Omental fat pad (tissue), 4 donors: ENCODE data around the gene FSCN2. TPM values are rescaled to one million over a fixed set of nuclear protein-coding genes. Genes with fewer than 3 reads are reported as not detected.

Experiments
- ATAC-seq: fragments of 150-250 bp; one replicate; pipeline ENCODE4 v1.9.1; 2016; ENCODE audit warnings: mild to moderate bottlenecking, moderate library complexity; ENCODE audit not compliant: low FRiP score
- DNase-seq: peaks from one replicate; pipeline ENCODE4 v3.0.0-alpha.2; 2019; ENCODE audit warnings: low spot score
- total RNA-seq, 4 donors: library from RNA; depleted of rRNA; stranded (reverse); fragments of >200 nt; gene quantifications; one replicate each; pipeline ENCODE4 v1.1.0, GENCODE V29; 2016
- TF ChIP-seq, protein P1 (sequence below), 3 donors: fragments of 450-650 bp; IDR thresholded peaks; one replicate each; pipeline ENCODE4 v1.5.1; 2016 to 2017; ENCODE audit warnings: antibody characterized with exemption in 3 of 3, mild to moderate bottlenecking in 3 of 3, moderate library complexity in 2 of 3

FSCN2 gene
- total RNA-seq, 4 donors from 2014 or later = 0.31 to 0.95 (median 0.36) TPM; not detected in 1

DNA sequence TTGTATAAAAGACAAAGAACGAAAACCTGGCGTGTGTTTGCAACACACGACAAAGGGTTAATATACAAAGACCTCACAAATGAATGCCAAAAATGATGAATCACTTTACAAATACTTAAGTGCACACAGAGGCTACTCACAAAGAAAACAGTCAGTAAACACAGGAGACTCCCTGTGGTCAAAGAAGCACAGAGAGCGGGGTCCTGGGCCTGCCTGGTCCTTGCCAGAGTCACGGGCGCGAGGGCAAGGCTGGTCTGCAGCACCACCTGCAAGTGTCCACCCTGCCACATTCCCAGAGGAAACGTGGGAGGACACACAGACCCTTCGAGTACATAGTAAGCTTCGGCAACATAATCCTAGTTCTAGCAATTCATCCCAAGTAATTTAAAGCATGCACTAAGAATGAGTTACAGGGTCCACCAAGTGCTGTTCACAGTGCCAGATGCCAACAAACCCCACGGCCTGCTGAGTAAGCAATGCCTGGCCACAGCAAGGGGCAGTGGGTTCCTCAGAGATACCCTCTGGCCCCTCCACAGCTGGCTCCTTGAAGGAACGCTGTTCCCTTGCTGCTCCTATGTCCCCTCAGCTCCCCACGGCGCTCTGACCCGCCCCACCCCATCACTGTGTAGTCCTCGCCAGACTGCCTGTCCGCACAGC, 48.6 kb downstream of the FSCN2 start:
- ATAC-seq (no peak), DNase-seq (no peak)
- TF ChIP-seq, protein P1, sequence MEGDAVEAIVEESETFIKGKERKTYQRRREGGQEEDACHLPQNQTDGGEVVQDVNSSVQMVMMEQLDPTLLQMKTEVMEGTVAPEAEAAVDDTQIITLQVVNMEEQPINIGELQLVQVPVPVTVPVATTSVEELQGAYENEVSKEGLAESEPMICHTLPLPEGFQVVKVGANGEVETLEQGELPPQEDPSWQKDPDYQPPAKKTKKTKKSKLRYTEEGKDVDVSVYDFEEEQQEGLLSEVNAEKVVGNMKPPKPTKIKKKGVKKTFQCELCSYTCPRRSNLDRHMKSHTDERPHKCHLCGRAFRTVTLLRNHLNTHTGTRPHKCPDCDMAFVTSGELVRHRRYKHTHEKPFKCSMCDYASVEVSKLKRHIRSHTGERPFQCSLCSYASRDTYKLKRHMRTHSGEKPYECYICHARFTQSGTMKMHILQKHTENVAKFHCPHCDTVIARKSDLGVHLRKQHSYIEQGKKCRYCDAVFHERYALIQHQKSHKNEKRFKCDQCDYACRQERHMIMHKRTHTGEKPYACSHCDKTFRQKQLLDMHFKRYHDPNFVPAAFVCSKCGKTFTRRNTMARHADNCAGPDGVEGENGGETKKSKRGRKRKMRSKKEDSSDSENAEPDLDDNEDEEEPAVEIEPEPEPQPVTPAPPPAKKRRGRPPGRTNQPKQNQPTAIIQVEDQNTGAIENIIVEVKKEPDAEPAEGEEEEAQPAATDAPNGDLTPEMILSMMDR (IDR thresholded peaks at IDR 0.05) = no peak

- no peak for ATAC-seq
- no peak for DNase-seq
- TF ChIP-seq, protein P1 (IDR thresholded peaks at IDR 0.05) = no peak
Measured at GRCh38 chr17:81577278-81578000, 49.3 kb downstream of the FSCN2 start.

DNA sequence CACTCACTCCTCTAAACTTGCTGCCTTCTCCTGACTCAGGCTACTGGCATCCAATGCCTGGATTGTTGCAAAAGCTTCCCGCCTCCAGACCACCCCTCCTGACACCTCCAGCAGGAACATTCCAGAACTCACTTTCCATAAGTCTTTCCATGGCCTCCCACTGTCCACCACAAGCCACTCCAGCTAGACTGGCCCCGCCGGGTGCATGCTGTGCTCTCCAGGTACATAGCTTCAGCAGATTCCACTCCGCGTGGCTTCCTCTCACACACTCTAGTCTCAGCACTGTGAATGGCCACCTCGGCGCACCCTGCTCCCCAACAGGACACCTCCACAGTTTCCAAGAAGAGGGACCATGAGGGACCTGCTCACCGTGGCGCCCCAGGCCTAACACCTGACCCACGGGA, 49.9 kb downstream of the FSCN2 start:
- TF ChIP-seq, protein P1 (IDR thresholded peaks at IDR 0.05) = no peak
- ATAC-seq = no peak
- no peak for DNase-seq

DNA sequence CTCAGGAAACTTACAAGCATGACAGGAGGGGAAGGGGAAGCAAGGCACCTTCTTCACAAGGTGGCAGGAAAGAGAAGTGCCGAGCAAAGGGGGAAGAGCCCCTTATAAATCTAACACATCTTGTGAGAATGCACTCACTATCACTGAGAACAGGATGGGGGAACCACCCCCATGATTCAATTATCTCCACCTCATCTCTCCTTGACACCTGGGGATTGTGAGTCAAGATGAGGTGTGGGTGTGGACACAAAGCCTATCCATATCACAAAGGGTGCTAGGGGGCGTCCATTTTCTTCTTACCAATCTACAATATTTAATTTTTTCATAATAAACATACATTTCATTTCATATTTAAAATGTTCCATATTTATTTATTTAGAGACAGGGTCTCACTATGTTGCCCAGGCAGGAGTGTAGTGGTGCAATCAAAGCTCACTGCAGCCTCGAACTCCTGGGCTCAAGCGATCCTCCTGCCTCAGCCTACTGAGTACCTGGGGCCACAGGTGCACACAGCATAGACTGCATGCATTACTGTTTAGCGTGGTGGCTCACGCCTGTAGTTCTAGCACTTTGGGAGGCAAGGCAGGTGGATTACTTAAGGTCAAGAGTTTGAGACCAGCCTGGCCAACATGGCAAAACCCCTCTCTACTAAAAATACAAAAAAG, 50.5 kb downstream of the FSCN2 start:
- TF ChIP-seq, protein P1 (IDR thresholded peaks at IDR 0.05) = no peak
- no peak for ATAC-seq

DNA sequence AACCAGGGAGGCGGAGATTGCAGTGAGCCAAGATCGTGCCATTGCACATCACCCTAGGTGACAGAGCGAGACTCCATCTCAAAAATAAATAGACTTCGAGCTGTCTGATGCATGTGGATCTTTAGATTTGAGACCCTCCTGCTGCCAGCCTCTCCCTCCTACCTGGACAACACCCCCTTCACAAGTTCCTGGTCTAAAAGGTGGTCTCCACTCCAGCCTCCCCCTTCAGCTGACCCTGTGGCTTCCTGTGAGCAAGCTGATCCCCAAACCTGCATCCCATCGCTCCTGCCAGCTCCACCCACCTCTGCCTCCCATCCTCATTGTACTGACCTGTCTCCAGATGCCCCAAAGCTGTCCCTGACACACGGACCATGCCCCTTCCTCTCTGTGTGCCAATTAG, 51.1 kb downstream of the FSCN2 start:
- DNase-seq = no peak
- TF ChIP-seq, protein P1 (IDR thresholded peaks at IDR 0.05) = no peak
- ATAC-seq = no peak

More for the DNA sequence above, 50.5 kb downstream of the FSCN2 start:
- no peak for DNase-seq

DNA sequence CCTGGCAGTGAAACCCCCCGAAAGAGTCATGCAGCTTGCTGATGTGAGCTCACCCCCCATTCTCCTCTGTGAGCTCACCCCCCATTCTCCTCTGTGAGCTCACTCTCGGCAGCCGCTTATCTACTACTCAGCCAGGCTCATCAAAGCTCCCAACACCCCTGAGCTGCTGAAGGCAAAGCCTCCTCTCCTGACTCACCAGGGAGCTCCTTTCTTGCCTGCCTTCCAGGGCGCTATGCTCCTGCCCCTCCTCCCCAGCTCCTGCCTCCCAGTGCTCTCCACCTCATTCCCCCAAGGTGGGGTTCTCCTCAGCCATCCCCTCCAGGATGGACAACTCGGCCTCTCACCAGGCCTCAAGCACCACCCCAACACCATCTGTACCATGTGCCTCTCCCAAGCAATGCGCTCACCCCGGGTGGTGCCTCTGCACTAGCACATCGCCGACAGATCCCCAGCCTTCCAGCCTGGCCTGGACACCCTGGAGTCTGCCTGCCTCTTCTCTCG, 51.7 kb downstream of the FSCN2 start:
- no peak for ATAC-seq
- DNase-seq = no peak
- TF ChIP-seq, protein P1 (IDR thresholded peaks at IDR 0.05) = no peak
